WTC11 (cell line): ENCODE measurements around the gene OTUD1.

Experiments
- CTCF ChIP-seq: fragments of 200-600 bp; IDR thresholded peaks from 2 replicates; pipeline ENCODE4 v1.8.0; 2022; ENCODE audit warnings: antibody characterized with exemption
- E2F4 ChIP-seq: sonication (generic); formaldehyde crosslinking; IDR thresholded peaks from 2 replicates; pipeline ENCODE4 v1.8.1; 2022; ENCODE audit warnings: low read depth, mild to moderate bottlenecking, moderate library complexity, missing genetic modification reagents, borderline replicate concordance

GRCh38 chr10:23448323-23448722 is 9.4 kb downstream of the OTUD1 start:
- TF ChIP-seq CTCF = no peak
- no peak for TF ChIP-seq E2F4 (CRISPR knock-in tag)
